Hematopoietic multipotent progenitor cell treated with erythropoietin and hydrocortisone succinate and interleukin-3 and kit ligand, for 8 days (in vitro differentiated cells): ENCODE measurements around the gene FAM3C.
A peak's percentile ranks its signal among the peaks of the same experiment; 100 is the strongest.
"Not testable (repeated sequence)": the region's sequence is repeated elsewhere in the genome, so short reads cannot be mapped to it uniquely, and the experiment has no call there.

Experiments
- DNase-seq: peaks from one replicate; pipeline ENCODE4 v3.0.0-alpha.2; 2015

FAM3C gene, protein sequence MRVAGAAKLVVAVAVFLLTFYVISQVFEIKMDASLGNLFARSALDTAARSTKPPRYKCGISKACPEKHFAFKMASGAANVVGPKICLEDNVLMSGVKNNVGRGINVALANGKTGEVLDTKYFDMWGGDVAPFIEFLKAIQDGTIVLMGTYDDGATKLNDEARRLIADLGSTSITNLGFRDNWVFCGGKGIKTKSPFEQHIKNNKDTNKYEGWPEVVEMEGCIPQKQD

DNA sequence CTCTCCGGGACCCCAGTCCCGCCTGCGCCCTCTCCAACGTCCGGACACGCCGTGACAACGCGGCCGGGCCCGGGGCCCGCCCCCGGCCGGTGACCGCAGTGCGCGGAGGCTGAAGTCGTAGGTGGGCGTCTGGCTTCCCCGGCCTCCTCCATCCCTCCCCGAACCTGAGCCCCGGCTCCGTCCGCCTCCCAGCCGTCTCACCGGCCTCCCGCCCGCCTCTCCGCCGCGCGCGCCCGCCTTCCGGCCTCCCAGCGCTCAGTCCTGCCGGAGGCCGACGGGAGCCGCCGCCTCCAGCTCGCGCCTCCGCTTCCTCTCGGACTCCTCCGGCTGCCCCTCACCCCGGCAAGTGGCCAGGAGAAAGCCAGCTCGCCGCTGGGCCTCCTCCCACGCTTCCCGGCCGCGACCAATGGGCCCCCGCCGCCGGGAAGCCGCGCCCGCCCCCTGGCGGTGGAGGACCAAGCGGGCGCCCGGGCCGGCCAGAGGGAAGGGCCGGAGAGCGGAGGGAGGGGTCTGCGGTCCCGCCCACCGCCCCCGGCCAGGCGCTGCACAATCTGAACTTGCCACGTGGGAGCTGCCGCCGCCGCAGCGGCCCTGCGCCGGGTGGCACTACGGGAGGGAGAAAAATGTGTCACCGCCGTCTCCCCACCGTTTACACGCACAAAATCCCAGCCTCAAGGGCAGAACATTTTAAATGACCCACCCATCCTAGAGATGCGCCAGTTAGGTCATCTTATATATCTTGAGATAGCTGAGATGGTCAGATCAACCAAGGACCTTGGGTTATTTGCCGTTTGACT, at the start of gene FAM3C:
Gene FAM3C, minus strand, starts transcription at position 348 of the 797 bp plus-strand sequence. CDS start 13,339 bp downstream, outside the sequence.
- peak; percentile 87 for DNase-seq

DNA sequence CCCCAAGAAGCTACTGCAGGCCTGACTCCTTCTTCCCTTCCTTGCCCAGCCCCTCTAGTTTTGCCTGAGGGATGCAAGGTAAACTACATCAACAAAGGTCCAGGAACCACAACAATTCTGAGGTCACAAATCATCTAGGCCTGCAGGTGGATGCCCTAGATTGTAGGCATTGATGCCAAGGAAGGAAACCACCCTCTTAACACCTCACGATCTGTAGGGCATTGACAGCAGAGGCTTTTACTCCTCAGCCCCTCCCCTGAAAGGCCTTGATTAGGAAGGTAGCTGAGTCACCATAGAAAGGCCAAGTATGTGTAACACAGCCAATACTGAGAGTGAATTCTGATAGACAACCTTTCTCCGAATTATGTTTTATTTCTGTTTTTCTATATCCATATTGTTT, 46.7 kb upstream of the FAM3C start:
- DNase-seq, result no peak

DNA sequence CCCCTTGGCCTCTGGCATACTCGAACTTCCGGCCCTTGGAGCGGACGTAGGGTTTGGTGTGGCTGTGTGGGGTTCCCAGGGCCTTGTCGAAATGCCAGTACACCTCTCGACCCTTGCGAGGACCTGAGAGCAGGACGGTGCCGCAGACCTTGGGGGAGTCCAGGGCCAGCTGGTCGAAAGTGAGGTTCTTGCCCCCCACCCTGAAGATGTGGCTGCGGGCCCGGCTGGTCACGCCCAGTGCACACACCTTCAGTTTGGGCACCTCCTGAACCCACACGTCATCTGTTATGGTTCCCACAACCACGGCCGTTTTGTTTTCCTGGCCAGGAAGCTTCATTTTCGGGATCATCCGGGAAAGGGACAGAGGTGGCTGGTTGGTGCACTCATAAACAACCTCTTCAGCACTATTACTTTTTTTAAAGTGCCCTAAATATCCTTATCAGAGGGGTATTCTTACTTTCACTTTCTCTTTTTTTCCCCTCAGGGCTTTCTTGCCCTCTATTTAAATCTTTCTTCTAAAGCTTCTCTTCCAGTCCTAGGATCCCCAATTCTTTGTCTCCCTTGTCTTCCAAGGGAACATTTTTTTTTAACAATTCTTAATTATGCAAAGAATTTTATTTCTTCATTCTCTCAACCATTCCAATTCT, 44.9 kb upstream of the FAM3C start:
- no peak for DNase-seq

DNA sequence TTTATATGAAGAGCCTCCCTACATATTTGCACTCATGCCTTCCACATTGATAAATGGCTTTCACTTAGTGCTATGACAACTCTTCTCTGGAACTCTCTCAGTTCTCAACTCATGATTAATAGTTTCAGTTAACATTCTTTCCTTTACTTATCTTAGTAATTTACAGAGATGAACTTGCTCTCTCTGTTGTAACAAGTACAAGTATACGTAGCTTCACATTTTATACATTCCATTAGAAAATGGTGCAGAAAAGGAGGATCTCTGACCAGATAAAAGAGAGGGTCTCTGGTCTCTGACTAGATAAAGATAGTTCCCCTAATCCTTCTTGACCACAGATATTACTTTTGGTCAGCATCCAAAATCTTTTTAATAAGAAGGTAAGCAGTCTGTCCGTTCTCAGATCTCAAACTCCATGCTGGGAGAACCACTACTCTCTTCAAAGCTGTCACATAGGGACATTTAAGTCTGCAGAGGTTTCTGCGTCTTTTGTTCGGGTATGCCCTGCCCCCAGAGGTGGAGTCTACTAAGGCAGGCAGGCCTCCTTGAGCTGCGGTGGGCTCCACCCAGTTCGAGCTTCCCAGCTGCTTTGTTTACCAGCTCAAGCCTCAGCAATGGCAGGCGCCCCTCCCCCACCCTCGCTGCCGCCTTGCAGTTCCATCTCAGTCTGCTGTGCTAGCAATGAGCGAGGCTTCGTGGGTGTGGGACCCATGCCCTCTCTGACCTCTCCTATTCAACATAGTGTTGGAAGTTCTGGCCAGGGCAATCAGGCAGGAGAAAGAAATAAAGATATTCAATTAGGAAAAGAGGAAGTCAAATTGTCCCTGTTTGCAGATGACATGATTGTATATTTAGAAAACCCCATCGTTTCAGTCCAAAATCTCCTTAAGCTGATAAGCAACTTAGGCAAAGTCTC, 42.2 kb upstream of the FAM3C start:
- peak; percentile 70 for DNase-seq

DNA sequence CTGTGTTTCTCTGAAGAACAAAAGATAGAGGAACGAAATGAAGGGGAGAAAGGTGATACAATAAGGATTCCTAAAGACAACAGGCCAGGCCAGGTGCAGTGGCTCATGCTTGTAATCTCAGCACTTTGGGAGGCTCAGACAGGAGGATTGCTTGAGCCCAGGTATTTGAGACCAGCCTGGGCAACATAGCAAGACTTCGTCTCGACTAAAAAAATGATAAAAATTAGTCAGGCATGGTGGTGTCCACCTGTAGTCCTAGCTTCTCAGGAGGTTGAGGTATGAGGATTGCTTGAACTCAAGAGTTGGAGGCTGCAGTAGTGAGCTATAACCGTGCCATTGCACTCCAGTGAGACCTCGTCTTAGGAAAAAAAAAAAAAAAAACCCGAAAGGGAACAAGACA, 41.4 kb upstream of the FAM3C start:
- DNase-seq, result no peak

DNA sequence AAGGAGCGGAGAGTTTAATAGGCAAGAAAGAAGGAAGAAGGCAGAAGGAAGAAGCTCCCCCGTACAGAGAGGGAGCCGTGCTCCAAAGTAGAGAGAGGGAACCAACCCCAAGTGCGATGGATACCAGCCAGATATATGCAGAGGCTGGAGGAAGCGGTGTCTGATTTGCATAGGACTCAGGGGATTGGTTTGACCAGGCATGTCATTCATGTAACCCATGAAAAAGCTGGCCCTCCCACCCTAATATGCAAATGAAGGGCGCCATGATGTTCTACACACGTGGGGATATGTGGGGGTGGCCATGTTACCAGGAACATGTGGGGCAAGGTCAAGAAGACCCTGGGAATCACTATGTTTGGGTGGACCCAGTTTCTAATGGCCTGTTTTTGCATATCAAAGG, 40.6 kb upstream of the FAM3C start:
- no peak for DNase-seq

DNA sequence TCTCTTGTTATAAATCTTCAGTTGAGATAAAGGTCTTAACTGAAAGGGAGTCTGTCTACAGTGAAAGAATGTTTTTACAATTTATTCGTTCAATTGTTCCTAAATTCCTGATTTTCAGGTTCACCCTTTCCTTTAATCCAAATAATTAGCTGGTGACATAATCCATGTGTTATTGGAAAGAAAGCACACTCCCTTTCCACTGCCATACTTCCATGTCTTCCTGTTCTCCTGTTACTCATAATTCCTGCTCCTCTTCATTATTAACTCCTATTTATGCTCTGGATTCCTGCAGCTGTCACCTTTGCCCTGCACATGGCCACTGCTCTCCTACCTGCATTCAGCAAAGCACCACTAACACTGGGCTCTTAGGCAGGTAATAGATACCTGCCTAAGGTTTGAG, 40.0 kb upstream of the FAM3C start:
- no peak for DNase-seq

DNA sequence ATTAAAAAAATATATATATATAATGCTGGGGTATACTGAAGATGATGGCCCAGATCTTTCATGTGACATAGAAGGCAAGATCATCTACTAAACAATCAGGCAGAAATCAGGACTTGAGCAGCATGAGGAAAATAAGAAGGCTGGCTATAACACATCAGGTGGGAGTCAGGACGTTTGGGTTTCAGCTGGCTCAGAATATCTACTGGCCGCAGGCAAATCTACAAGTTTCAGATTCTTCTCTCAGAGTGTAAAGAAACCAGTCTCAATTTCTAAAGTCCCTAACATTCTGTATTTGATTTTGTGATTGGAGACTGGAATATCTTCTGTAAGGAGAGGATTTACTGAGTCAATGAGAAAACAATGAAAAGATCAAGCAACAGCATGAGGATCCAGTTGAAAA, 37.7 kb upstream of the FAM3C start:
- DNase-seq, result no peak

DNA sequence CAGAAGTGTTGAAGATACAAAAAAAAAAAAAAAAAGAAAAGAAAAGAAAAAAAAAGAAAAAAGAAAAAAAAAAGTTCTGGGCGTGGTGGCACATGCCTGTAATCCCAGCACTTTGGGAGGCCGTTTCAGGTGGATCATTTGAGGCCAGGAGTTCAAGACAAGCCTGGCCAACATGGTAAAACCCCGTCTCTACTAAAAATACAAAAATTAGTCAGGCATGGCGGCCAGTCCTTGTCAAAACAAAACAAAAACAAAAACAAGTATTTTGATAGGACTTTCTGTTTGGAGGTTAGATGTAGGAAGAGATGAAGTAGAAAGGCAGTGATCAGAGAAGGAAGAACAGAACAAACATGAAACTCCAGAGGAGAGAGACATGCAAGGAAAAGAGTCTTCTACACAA, 36.4 kb upstream of the FAM3C start:
- DNase-seq, result not testable (repeated sequence)

DNA sequence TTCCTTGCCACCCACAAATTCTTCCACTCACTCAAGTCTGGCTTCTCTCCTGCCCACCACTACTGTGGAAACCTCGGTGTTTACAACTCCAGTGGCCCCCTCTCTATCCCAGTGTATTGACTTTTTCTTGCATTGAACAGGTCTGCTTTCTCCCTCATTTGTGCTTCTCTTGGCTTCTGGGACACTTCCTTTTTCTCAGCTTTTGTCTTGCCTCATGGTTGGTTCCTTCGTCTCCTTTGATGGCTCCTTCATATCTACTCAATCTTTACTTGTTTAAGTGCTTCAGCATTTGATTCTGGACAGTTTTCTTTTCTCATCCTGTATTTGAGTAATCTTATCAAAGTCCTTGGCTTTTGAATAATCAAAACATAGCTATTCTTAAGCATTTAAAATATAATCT, 35.9 kb upstream of the FAM3C start:
- no peak for DNase-seq

DNA sequence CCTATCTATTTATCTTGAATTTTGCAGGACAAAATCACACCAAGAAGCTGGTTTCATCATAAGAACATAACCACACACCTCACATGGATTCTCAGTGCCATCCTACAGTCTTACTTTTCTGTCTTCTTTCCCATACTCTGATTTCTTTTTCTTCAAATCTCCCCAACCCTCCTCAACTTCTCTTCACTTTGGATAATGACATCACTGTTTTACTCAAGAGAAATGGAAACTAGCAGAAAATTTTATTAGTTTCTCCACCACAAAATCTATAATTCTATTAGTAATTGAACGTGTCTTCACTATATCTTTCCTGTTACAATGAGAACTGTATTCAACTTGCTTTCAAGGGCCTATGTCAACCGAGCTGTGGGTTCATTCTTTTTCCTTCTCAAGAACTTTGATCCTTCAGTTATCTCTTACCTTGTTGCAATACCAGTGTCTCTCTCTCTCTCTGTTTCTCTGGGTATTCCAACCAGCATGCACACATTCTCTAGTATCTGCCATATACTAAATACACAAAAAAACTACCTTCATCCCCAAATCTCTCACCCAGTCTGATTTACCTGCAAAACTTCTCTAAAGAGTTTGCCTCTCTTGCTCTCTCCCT, 35.4 kb upstream of the FAM3C start:
- no peak for DNase-seq

DNA sequence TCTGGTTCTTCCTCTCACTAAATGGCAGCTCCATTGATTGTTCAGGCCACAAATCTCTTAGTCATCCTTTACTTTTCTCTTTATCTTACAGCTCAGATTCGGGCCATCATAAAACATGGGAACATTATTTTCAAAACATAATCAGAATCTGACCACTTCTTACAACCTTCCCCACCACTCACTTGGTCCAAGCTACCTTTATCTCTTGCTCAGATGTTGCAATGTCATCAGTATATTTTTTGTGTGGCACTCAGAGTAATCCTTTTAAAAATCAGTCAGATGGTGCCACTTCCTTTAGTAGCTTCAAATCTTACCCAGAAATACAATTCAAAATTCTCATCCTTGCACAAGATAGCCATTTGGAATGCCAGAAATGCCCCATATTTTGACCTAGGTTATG, 34.5 kb upstream of the FAM3C start:
- no peak for DNase-seq

DNA sequence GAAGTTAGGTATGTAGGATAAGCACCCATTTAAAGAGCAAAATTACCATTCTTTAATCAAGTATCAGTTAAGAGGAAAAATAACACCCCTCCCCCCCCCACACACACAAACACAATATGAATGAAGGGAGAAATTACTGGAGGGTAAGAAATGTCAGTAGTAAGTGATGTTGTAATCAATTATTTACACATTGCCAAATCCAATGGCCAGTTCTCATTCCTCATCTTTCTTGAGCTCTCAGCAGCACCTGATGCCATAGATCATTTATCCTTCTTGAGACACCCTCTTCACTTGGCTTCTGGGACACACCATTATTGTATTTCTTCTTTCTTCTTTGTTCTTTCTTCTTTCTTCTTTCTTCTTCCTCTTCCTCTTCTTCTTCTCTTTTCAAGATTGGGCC, 33.7 kb upstream of the FAM3C start:
- no peak for DNase-seq

DNA sequence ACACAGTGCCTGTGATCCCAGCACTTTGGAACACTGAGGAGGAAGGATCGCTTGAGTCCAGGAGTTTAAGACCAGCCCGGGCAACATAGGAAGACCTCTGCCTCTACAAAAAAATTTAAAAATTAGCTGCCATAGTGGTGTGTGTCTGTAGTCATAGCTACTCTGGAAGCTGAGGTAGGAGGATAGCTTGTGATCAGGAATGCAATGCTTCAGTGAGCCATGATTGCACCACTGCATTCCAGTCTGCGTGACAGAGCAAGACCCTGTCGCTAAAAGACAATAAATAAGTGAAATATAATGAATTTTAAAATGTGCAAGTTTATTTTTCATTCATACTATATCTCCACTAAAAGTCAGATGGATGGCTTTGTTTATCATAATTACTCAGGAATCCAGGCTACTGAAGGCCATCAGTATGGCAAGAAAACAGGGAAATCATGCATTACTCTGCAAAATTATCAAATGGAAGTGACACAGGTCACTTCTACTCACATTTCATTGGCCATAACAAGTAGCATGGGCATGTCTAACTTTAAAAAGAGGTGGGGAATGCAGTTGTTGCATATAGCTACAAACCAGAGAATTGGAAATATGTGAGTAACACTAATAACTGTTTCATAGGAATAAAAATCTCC, 32.9 kb upstream of the FAM3C start:
- no peak for DNase-seq

DNA sequence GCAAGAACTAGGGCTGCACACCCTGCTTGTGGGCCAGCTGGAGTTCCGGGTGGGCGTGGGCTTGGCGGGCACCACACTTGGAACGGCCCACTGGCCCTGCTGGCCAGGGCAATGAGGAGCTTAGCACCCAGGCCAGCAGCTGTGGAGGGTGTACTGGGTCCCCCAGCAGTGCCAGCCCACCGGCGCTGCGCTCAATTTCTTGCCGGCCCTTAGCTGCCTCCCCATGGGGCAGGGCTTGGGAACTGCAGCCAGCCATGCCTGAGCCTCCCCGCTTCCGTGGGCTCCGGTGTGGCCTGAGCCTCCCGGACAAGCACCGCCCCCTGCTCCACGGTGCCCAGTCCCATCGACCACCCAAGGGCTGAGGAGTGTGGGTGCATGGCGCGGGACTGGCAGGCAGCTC, 25.6 kb upstream of the FAM3C start:
- DNase-seq, result not testable (repeated sequence)

DNA sequence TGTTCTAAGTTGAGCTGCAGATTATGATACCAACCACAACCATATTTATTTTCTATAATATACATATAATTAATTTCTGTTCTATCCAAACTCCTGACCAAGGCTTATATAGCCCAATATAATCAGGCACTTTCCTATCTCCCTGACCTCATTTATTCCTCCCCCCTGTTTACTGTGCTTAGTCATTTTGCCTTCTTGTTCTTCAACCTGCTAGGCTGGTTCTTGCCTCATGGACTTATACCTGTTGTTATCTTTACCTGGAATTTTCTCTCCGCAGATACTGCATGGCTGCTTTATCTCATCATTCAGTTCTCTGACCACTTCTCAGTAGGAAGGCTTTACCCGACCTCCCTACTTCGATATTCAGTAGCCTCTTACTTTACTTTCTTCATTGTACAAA, 24.9 kb upstream of the FAM3C start:
- DNase-seq, result no peak

DNA sequence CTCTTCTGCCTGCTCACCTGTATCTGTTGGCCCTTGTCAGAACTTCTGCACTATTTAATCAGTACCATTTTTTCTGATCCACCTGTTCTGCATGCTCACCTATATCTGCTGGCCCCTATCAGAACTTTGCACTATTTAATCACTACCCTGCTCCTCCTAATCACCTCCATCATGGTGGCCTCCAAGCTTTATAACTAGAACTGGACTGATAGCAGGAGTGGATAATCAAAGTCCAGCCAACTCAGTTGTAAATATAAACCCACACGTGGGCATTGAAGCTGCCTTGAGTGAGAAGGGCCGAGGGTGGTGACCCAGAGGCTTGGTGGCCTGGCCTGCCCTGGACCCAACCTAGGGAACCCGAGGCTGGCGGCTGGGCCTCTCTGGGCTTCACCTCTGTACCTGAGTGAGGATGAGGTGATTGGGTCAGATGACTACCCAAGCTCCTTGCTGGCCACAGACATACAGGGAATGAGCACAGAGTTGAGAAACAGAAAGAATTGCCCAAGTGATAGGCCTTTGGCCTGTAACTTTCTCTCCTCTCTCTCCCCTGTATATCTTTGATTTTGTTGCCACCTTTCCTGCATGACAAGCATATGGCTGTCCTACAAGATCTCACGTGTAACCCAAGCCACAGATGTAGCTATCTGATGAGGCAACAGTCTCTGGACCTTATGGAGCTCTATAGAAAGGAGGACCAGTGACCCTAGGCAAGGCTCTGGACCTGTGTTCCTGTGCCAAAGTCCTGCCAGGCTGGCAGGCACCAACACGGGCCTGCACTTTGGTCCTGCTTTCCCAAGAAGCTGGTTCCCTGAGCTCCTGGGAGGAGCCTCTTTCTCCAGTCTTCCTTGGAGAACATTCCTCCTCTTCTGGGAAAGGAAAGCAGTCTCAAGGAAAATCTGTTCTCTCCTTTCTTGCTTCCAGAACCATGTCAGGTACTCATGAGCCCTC, 23.4 kb upstream of the FAM3C start:
- no peak for DNase-seq

DNA sequence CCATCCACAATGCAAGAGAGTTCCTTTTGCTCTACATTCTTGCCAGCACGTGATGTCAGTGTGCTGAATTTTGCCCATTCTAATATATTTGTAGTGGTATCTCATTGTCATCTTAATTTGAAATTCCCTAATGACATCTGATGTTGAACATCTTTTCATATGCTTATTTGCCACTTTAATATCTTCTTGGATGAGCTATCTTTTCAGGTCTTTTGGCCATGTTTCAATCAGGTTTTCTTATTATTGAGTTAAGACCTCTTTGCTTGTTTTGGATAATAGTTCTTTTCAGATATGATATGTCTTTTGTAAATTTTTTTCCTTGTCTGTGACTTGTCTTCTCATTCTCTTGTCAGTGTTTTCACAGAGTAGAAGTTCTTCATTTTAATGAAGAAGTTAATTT, 20.4 kb upstream of the FAM3C start:
- no peak for DNase-seq

DNA sequence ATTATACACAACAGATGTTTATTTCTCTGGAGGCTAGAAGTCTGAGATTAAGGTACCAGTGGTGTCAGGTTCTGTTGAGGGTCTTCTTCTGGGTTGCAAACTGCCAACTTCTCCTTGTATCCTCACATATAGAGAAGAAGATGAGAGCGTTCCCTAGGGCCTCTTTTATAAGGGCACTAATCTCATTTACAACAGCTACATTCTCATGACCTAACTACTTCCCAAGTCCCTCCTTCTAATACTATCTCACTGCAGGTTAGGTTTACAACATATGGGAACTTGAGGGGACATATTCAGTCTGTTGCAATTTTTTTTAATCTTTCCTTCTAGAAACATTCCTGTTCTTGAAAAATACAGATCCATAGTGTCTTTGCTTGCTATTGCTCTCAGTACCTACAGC, 18.3 kb upstream of the FAM3C start:
- no peak for DNase-seq

DNA sequence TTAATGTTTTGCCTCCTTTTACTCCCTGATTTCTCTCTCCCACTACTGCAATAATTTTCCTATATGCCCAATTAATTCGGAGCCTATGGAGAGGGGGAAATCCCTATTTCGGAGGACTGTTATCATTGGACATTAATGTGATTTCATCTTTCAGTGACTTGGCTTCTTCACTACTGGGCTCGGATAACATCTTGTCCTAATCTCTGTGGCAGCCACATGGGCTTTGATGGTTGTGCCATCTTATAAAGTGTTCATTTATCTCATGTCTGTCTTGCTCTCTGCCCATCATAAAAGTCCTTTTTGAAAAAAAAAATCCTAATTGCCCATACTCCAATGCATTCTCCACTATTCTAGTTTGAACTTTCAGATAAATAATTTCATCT, 15.5 kb upstream of the FAM3C start:
- no peak for DNase-seq
